A673 (cell line): ENCODE results near the gene AP1S3.

Source experiments
- EZH2 ChIP-seq: fragments of 200-600 bp; sonication (generic); IDR thresholded peaks from 2 replicates; pipeline ENCODE4 v1.6.1; 2017; ENCODE audit warnings: borderline replicate concordance, low read depth, mild to moderate bottlenecking, mixed read lengths, antibody characterized with exemption, low read length; ENCODE audit not compliant: poor library complexity, severe bottlenecking
- TF ChIP-seq, protein P1 (sequence below): fragments of 300-800, 200-600 bp; sonication (generic); conservative IDR thresholded peaks from 2 replicates; pipeline ENCODE4 v1.5.1; 2017; ENCODE audit warnings: low read depth, mild to moderate bottlenecking, antibody characterized with exemption, low read length, moderate library complexity, mixed read lengths

DNA sequence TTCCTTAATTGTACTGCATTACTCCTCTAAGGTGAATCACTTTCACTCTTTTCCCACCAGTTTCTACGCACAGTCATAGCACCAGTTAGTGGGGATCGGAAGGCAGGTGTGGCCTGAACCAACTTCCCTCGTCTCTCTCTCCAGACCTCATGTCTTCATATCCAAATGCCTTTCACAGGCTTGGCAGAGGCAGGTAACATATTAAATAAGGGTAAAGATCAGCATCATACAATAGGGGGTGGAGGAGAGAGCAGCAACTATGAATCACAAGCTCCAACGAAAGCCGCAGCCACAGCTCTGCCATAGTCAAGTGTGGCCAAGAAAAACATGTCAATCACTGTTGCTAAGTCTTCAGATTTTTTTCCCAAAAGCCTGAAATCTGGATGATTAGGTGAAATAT is 40.3 kb downstream of the AP1S3 start:
- no peak for TF ChIP-seq EZH2
- TF ChIP-seq, protein P1, sequence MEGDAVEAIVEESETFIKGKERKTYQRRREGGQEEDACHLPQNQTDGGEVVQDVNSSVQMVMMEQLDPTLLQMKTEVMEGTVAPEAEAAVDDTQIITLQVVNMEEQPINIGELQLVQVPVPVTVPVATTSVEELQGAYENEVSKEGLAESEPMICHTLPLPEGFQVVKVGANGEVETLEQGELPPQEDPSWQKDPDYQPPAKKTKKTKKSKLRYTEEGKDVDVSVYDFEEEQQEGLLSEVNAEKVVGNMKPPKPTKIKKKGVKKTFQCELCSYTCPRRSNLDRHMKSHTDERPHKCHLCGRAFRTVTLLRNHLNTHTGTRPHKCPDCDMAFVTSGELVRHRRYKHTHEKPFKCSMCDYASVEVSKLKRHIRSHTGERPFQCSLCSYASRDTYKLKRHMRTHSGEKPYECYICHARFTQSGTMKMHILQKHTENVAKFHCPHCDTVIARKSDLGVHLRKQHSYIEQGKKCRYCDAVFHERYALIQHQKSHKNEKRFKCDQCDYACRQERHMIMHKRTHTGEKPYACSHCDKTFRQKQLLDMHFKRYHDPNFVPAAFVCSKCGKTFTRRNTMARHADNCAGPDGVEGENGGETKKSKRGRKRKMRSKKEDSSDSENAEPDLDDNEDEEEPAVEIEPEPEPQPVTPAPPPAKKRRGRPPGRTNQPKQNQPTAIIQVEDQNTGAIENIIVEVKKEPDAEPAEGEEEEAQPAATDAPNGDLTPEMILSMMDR: no peak
